ENCODE measurements around the gene PTBP1.

- TF ChIP-seq YY1 (IDR thresholded peaks at IDR 0.05; ENCODE audit: low read depth) (no peak), TAF1 (IDR thresholded peaks at IDR 0.05; ENCODE audit: low read depth) (no peak), CEBPB (IDR thresholded peaks at IDR 0.05) (no peak), USF1 (IDR thresholded peaks at IDR 0.05) (no peak), MAX (IDR thresholded peaks at IDR 0.05) (no peak), ZBTB7A (IDR thresholded peaks at IDR 0.05; ENCODE audit: low read depth) (no peak), TCF12 (IDR thresholded peaks at IDR 0.05; ENCODE audit: low read depth) (no peak), RAD21 (IDR thresholded peaks at IDR 0.05; ENCODE audit: low read depth) (no peak), REST (IDR thresholded peaks at IDR 0.05; ENCODE audit: low read depth) (no peak)
Observed at GRCh38 chr19:854549-854948, 57.3 kb downstream of the PTBP1 start.
